Kidney glomerular epithelial cell (primary cell): ENCODE results near the gene TAX1BP1.

ENCODE experiments used
- DNase-seq: peaks from one replicate; lab custom pipeline; 2025; lab: John Stamatoyannopoulos, UW

TAX1BP1 gene

GRCh38 chr7:27739909-27740448, at the start of gene TAX1BP1:
TAX1BP1 (plus strand) TSS chr7:27740162; CDS start chr7:27748525, 8,363 bp downstream.
- DNase-seq, result peak; percentile 90

DNA sequence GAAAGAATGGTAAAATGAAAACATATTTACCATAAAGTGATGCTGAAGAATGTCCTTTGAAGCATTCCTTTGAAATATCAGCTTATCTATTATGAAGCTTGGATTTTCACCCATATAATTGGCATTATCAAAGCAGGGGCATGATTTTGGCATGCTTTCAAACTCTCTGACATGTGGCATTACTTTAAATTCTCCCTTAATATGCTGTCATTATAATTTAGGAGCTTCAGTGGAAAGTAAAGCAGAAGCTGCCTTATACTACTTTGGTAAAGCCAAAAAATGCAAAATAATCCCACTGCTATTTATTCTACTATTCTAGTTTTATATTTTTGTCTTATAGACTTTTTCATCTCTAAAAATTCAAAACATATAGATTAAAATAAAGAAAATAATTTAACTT, 49.3 kb upstream of the TAX1BP1 start:
- DNase-seq, result no peak

- no peak for DNase-seq
These were observed 46.2 kb upstream of the TAX1BP1 start for GRCh38 chr7:27693794-27694193.

- DNase-seq, result no peak
These were observed 44.9 kb upstream of the TAX1BP1 start for GRCh38 chr7:27695096-27695495.

DNA sequence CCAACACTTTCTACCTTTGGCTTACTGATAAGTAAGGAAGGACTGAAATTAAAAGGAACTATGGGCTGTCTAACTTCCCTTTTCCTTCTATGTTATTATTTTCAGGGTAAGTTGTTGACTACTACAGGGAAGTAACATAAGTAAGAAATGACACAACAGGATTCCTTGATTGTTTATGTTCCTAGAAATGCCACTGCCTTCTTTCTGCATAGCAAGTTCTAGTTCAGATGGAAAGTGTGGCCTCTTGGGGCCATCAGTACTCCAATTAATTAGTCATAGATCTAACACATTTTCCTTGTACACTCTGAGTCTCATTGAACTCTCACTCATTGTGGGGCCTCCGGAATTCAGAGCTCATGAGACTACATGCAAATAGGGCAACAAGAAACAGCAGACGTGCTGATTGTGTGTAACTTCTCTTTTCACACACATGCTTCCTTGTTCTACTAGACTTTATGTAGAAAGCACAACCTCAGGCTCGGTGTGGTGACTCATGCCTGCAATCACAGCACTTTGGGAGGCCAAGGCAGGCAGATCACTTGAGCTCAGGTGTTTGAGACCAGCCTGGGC, 42.0 kb upstream of the TAX1BP1 start:
- no peak for DNase-seq

GRCh38 chr7:27699751-27700150, 40.2 kb upstream of the TAX1BP1 start:
- no peak for DNase-seq

- no peak for DNase-seq
These were observed 39.5 kb upstream of the TAX1BP1 start for GRCh38 chr7:27700501-27700900.

DNA sequence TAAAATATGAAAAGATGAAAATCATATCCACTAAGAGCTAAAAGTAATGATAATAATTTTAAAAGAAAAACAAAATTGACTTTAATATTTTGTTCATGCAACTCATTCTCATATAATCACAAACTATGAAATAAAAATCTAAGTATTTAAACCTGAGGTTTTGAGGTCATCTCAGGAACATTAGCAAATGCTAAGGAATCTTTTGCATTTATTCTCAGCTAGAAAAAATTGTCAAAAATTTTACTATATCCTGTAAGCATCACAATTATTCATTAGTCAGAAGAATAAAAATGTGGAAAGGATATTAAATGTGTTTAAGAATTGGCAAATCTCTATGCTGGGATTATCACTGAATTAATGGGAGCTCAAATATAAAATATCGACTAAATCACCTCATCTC, 36.8 kb upstream of the TAX1BP1 start:
- DNase-seq, result no peak

GRCh38 chr7:27704422-27705199, 35.4 kb upstream of the TAX1BP1 start:
- no peak for DNase-seq

GRCh38 chr7:27705200-27705594, 34.8 kb upstream of the TAX1BP1 start:
- no peak for DNase-seq

- no peak for DNase-seq
These were observed 31.5 kb upstream of the TAX1BP1 start for GRCh38 chr7:27708485-27708884.

DNA sequence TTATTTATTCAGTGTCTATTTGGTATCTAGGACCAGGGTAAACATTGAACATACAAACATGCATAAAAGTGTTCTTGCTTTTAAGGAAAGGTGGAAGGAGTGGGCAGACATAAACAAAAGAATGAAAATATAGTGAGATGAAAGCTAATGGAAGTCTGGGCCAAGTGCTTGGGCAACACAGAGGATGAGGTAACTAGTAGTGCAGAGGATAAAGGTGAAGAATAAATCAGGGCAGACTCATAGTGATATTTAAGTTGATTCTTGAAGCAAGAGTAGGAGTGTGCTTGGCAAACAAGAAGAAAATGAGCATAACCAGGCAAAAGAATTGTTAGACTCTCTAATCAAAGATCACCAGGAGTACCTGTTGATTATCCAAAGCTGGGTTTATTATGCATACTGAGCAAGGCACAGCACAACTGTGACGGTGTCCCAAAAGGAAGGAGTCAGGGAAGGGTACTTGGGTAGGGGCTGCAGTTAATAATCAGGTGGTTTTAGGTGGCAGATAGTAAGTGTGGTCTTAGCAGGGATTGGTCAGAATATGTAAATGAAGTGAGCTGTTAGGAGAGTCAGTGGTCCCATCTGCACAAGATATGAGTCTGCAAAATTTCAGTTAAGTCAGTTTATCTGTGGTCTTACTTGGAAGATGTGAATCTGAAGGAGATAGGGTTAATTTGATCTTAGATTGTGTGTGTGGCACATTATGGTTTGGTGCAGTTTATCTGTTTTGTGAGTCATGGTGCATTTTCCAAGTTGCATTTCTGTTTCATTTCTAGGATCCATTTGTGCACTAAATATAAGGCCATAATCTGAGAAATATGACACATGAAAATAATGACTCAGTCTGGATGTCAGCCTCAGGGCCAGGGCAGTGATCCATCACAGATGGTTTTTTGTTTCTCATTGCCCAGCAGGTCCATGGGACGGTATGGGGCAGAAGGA, 30.6 kb upstream of the TAX1BP1 start:
- no peak for DNase-seq

DNA sequence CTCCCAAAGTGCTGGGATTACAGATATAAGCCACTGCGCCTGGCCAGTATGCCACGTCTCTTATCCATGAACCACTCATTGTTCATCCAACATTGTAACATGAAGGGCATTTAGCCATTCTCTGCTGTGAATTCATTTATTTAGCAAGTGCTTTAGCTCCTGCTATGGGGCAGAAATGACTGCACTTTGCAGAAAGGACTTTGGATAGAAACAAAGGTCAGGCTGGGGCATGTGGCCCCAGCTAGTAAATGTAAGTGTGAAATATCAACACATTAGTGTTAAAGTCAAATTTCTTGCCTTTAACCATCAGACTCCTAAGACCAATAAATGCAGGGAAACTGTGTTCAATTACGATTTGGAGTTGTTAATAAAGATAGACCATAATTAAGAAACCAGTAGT, 27.7 kb upstream of the TAX1BP1 start:
- DNase-seq, result no peak

DNA sequence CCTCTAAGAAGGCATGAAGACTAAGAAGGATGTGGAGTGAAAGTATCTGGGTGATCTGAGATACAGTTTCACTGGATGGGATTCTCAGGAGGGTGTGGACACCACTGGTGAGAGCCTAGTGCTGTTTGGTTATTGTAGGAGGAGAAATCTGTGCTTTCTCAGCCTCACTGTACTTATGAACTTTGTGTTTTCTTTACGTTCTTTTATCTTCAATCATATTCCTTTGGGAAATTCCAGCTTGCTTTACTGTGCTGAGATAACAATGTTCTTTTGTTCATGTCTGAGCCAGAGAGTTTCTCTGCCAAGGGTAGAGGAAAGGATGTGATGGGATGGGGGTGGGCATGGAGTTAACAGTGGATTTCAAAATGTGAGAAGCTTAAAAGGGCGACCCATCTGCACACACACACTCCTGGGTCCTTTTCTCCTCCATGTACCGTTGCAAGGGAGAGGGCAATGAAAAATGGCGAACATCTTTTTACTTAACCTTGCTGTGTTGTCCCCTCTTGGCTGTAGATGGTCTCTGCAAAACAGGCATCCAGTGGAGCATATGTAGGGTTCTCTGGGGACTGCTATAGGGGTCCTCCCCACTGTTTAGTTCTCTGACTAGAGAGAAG, 25.0 kb upstream of the TAX1BP1 start:
- no peak for DNase-seq

DNA sequence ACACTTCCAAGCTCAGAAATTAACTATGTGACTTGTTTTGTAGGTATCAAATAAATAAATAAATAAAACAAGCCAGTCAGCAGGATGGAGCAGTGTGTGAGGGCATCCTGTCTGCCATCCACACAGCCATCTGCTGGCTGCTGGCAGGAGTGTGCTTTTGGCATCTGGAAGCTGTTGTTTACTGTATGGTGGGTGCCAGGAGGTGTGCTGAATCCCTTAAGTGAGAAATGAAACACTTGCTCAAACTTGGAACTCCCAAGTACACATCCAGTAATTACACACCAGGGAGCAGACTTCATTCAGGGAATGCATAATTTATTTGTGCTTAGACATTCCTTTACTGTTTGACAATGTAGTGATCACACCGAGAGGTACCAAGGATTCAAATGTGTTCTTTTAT, 16.9 kb upstream of the TAX1BP1 start:
- peak; percentile 24 for DNase-seq

GRCh38 chr7:27727058-27727457, 12.9 kb upstream of the TAX1BP1 start:
- DNase-seq, result no peak

GRCh38 chr7:27730112-27730511, 9.8 kb upstream of the TAX1BP1 start:
- no peak for DNase-seq

- DNase-seq, result no peak
These were observed 5.4 kb upstream of the TAX1BP1 start for GRCh38 chr7:27734583-27734982.

DNA sequence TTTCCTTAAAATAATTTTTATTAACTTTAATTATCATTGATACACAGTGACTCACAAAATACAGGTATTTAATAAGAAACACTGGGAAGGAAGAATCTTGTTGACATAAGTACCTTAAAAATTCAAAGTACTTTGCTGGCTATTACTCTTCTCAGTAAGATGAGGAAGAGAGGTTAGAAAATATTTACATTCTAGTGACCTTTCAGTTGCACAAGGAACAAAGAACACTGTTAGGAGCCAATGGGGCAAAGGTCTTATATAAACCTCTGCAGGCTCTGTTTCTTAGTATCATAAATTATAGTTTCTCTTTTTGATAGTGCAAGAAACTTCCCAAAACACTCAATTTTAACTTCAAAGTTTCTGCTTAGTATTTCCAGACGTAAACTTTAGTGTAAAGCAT, 4.8 kb upstream of the TAX1BP1 start:
- DNase-seq, result no peak

DNA sequence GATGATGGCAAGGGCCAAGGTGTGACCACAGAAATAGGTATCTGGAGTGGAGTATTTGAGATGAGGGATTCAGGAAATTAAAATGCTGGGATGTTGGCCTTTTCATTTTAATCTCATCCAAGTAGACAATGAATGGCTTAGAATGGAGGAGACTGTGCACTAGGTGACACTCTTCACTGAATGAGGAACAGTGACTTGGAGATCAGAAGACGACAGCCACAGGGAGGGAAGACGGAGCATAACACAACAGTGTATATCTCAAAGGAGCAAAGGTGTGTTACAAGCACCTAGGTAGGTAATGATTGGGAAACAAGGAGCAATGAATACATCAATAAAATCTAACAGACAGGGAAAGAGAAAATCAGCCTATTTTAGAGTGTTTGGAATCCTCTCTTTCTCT, 4.1 kb upstream of the TAX1BP1 start:
- no peak for DNase-seq

- no peak for DNase-seq
These were observed 2.8 kb upstream of the TAX1BP1 start for GRCh38 chr7:27737178-27737577.

- DNase-seq, result no peak
These were observed 2.3 kb upstream of the TAX1BP1 start for GRCh38 chr7:27737616-27738015.
